A549 (cell line): Measurements from ENCODE around the gene CDKN3. TPM values are rescaled to one million over a fixed set of nuclear protein-coding genes. Genes with fewer than 3 reads are reported as not detected.

Experiments used
- ATAC-seq, 2 experiments: fragments of 200-7000 bp in 1 of 2; fragments of >200 bp in 1 of 2; cut with Nextera tagmentation in 1 of 2; cut with Tn5 transposase in 1 of 2; 3 replicates each; pipeline versions ENCODE4 v1.8.0 to v1.9.1; 2018 to 2020; ENCODE audit warnings: mild to moderate bottlenecking in 1 of 2, moderate library complexity in 1 of 2
- CTCF ChIA-PET: fragments of 300-600 bp; sonication (Branson Sonifier 250); formaldehyde crosslinking; extraction: SDS; loops from one replicate; lab custom pipeline; 2021; ENCODE audit warnings: antibody characterized with exemption, inconsistent platforms; lab: Yijun Ruan, JAX
- POLR2A ChIA-PET: fragments of 350-600 bp; formaldehyde crosslinking; extraction: SDS; loops from one replicate; lab custom pipeline; 2021; ENCODE audit warnings: antibody characterized with exemption, inconsistent platforms; lab: Yijun Ruan, JAX
- DNase-seq, 2 experiments: peaks; one replicate each; pipeline versions ENCODE4 v3.0.0 to v3.0.0-alpha.2; 2011 to 2016; ENCODE audit warnings: low read depth in 1 of 2, low spot score in 1 of 2
- FAIRE-seq: peaks from 2 replicates; lab custom pipeline; 2011; peaks lifted over from hg19 to GRCh38; lab: Jason Lieb, UNC
- H3K27ac ChIP-seq, 2 experiments: fragments of >200 bp; sonication (Bioruptor Twin); formaldehyde crosslinking; 3 replicates each; pipeline ENCODE4 v1.5.1; 2016 to 2017
- H3K4me1 ChIP-seq: fragments of >200 bp; sonication (Bioruptor Twin); formaldehyde crosslinking; 3 replicates; pipeline ENCODE4 v1.6.1; 2016
- H3K4me2 ChIP-seq: fragments of >200 bp; sonication (Bioruptor Twin); formaldehyde crosslinking; 3 replicates; pipeline ENCODE4 v1.6.1; 2016
- H3K4me3 ChIP-seq: fragments of >200 bp; sonication (Bioruptor Twin); formaldehyde crosslinking; 3 replicates; pipeline ENCODE4 v1.5.1; 2016
- H3K9me3 ChIP-seq: fragments of >200 bp; sonication (Bioruptor Twin); formaldehyde crosslinking; 3 replicates; pipeline ENCODE4 v1.6.1; 2016
- CEBPB ChIP-seq, 2 experiments: fragments of >200 bp in 1 of 2; sonication (Bioruptor Twin) in 1 of 2; formaldehyde crosslinking in 1 of 2; IDR thresholded peaks; 2 replicates each; pipeline ENCODE4 v1.6.1; 2012 to 2016
- CHD2 ChIP-seq: fragments of 150-350 bp; IDR thresholded peaks from 2 replicates; pipeline ENCODE4 v1.6.1; 2014; ENCODE audit warnings: low read length; ENCODE audit not compliant: partially characterized antibody
- FOSL2 ChIP-seq, 2 experiments: fragments of 450-650 bp in 1 of 2; fragments of >200 bp in 1 of 2; sonication (Bioruptor Twin) in 1 of 2; formaldehyde crosslinking; IDR thresholded peaks; 2 replicates each; pipeline versions ENCODE4 v1.5.0 to v1.6.1; 2016 to 2020; ENCODE audit warnings: mild to moderate bottlenecking in 1 of 2, moderate library complexity in 1 of 2
- FOXS1 ChIP-seq: fragments of 250-450 bp; sonication (Bioruptor Pico); IDR thresholded peaks from 2 replicates; pipeline ENCODE4 v1.5.0; 2020; ENCODE audit warnings: mild to moderate bottlenecking, moderate library complexity
- HEYL ChIP-seq: fragments of 250-450 bp; sonication (Bioruptor Pico); IDR thresholded peaks from 2 replicates; pipeline ENCODE4 v1.8.0; 2021; ENCODE audit warnings: mild to moderate bottlenecking, moderate library complexity
- HOXA7 ChIP-seq: fragments of 250-450 bp; sonication (Bioruptor Pico); IDR thresholded peaks from 2 replicates; pipeline ENCODE4 v1.5.0; 2020; ENCODE audit warnings: mild to moderate bottlenecking, moderate library complexity
- HOXB13 ChIP-seq: fragments of 250-450 bp; sonication (Bioruptor Pico); IDR thresholded peaks from 2 replicates; pipeline ENCODE4 v1.5.0; 2020; ENCODE audit warnings: low read depth, mild to moderate bottlenecking, moderate library complexity
- HOXB5 ChIP-seq: fragments of 250-450 bp; sonication (Bioruptor Pico); IDR thresholded peaks from 2 replicates; pipeline ENCODE4 v1.5.0; 2020; ENCODE audit warnings: mild to moderate bottlenecking, moderate library complexity
- JUNB ChIP-seq: fragments of >200 bp; sonication (Bioruptor Twin); formaldehyde crosslinking; IDR thresholded peaks from 2 replicates; pipeline ENCODE4 v1.6.1; 2016
- KDM1A ChIP-seq: fragments of 200-600 bp; sonication (generic); IDR thresholded peaks from 2 replicates; pipeline ENCODE4 v1.6.1; 2016; ENCODE audit warnings: low read depth, mild to moderate bottlenecking
- KDM5A ChIP-seq: fragments of 200-600 bp; sonication (generic); IDR thresholded peaks from 2 replicates; pipeline ENCODE4 v1.6.1; 2016; ENCODE audit warnings: antibody characterized with exemption, mild to moderate bottlenecking
- MAZ ChIP-seq: fragments of 150-350 bp; IDR thresholded peaks from 2 replicates; pipeline ENCODE4 v1.6.1; 2014; ENCODE audit warnings: antibody characterized with exemption, low read depth, low read length, borderline replicate concordance
- NFE2L2 ChIP-seq: fragments of 150-350 bp; conservative IDR thresholded peaks from 2 replicates; pipeline ENCODE4 v1.6.1; 2014; ENCODE audit warnings: low read length
- NR3C1 ChIP-seq: fragments of >200 bp; sonication (Bioruptor Twin); formaldehyde crosslinking; IDR thresholded peaks from 3 replicates; pipeline ENCODE4 v1.6.1; 2017
- PHF8 ChIP-seq: fragments of 200-600 bp; sonication (generic); IDR thresholded peaks from 2 replicates; pipeline ENCODE4 v1.6.1; 2016; ENCODE audit warnings: low read depth, mild to moderate bottlenecking, antibody characterized with exemption, moderate library complexity, borderline replicate concordance
- RARB ChIP-seq: fragments of 250-450 bp; sonication (Bioruptor Pico); IDR thresholded peaks from 2 replicates; pipeline ENCODE4 v1.8.0; 2021; ENCODE audit warnings: mild to moderate bottlenecking, moderate library complexity
- RCOR1 ChIP-seq: fragments of 150-350 bp; IDR thresholded peaks from 2 replicates; pipeline ENCODE4 v1.6.1; 2014; ENCODE audit warnings: antibody characterized with exemption, low read length, low read depth
- WGBS: methylation state at CpG from one replicate; pipeline ENCODE4 v1.1.6; 2017; ENCODE audit errors: missing lambda C conversion rate; 5-methylcytosine and 5-hydroxymethylcytosine counted together
- polyA plus RNA-seq, 4 experiments: library from polyadenylated mRNA; depleted of rRNA in 3 of 4; stranded (reverse); fragments of >200 nt; fragmentation: RNase III in 1 of 4; extraction: RNeasy Plus Mini Kit Qiagen cat#74134 plus additional on column Dnase treatment in 1 of 4; gene quantifications; 2 replicates in 3 of 4; 3 replicates in 1 of 4; pipeline ENCODE4 v1.2.3, GENCODE V29; 2011 to 2017
- TF ChIP-seq, protein P1 (sequence below): fragments of >200 bp; sonication (Bioruptor Twin); formaldehyde crosslinking; IDR thresholded peaks from 2 replicates; pipeline ENCODE4 v1.6.1; 2016
- TF ChIP-seq, protein P2 (sequence below): IDR thresholded peaks from 2 replicates; pipeline ENCODE4 v1.6.1; 2012
- TF ChIP-seq, protein P3 (sequence below): fragments of 200-600 bp; sonication (generic); IDR thresholded peaks from 2 replicates; pipeline ENCODE4 v1.6.1; 2016; ENCODE audit warnings: antibody characterized with exemption, mild to moderate bottlenecking, moderate library complexity
- TF ChIP-seq, protein P4 (sequence below): fragments of 250-450 bp; sonication (Bioruptor Pico); IDR thresholded peaks from 2 replicates; pipeline ENCODE4 v1.5.0; 2021; ENCODE audit warnings: mild to moderate bottlenecking, moderate library complexity, borderline replicate concordance

CDKN3 gene
- polyA plus RNA-seq, 2 of the 4 experiments (the other 2 are of a cell fraction): 67.4 to 154 TPM

DNA sequence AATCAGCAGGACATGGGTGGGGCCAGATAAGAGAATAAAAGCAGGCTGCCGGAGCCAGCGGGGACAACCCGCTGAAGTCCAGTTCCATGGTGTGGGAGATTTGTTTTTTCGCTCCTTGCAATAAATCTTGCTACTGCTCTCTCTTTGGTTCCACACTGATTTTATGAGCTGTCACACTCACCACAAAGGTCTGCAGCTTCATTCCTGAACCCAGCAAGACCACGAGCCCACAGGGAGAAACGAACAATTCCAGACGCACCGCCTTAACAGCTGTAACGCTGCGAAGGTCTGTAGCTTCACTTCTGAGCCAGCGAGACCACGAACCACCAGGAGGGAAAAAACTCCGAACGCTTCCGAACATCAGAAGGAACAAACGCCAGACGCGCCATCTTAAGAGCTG is 47.2 kb downstream of the CDKN3 start:
- POLR2A ChIA-PET: no interaction called here
- 95% methylated on average over 18 of the region's 18 CpGs for WGBS
- no peaks in the 10 kb centered on the region for H3K9me3 ChIP-seq
- peaks cover 38% of the 10 kb centered on the region for H3K4me1 ChIP-seq
- no peak overlapping the region for H3K27ac ChIP-seq
- H3K4me3 ChIP-seq: no peak overlapping the region
- no peak overlapping the region for H3K4me2 ChIP-seq
- DNase-seq (no peak), FAIRE-seq (no peak), ATAC-seq (no peak)
- CTCF ChIA-PET: interaction anchor here (0.6 to 1.3 kb wide), 5 partner anchors 9 to 330 kb away, joined by 3 to 5 read pairs (median 3); no protein-coding TSS in a partner anchor
- TF ChIP-seq RARB (CRISPR knock-in tag) (no peak), HOXB5 (CRISPR knock-in tag) (no peak), FOSL2 (IDR thresholded peaks at IDR 0.05) (no peak), FOSL2 (CRISPR knock-in tag; IDR thresholded peaks at IDR 0.05) (no peak), HOXB13 (CRISPR knock-in tag) (no peak), PHF8 (no peak), FOXS1 (CRISPR knock-in tag) (no peak), MAZ (no peak), HEYL (CRISPR knock-in tag) (no peak), KDM1A (no peak), NR3C1 (no peak), RCOR1 (no peak), JUNB (no peak), CEBPB (IDR thresholded peaks at IDR 0.05) (no peak), NFE2L2 (no peak)
- TF ChIP-seq, protein P1, sequence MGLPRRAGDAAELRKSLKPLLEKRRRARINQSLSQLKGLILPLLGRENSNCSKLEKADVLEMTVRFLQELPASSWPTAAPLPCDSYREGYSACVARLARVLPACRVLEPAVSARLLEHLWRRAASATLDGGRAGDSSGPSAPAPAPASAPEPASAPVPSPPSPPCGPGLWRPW: no peak
- TF ChIP-seq, protein P2, sequence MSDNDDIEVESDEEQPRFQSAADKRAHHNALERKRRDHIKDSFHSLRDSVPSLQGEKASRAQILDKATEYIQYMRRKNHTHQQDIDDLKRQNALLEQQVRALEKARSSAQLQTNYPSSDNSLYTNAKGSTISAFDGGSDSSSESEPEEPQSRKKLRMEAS: no peak
- TF ChIP-seq, protein P3, sequence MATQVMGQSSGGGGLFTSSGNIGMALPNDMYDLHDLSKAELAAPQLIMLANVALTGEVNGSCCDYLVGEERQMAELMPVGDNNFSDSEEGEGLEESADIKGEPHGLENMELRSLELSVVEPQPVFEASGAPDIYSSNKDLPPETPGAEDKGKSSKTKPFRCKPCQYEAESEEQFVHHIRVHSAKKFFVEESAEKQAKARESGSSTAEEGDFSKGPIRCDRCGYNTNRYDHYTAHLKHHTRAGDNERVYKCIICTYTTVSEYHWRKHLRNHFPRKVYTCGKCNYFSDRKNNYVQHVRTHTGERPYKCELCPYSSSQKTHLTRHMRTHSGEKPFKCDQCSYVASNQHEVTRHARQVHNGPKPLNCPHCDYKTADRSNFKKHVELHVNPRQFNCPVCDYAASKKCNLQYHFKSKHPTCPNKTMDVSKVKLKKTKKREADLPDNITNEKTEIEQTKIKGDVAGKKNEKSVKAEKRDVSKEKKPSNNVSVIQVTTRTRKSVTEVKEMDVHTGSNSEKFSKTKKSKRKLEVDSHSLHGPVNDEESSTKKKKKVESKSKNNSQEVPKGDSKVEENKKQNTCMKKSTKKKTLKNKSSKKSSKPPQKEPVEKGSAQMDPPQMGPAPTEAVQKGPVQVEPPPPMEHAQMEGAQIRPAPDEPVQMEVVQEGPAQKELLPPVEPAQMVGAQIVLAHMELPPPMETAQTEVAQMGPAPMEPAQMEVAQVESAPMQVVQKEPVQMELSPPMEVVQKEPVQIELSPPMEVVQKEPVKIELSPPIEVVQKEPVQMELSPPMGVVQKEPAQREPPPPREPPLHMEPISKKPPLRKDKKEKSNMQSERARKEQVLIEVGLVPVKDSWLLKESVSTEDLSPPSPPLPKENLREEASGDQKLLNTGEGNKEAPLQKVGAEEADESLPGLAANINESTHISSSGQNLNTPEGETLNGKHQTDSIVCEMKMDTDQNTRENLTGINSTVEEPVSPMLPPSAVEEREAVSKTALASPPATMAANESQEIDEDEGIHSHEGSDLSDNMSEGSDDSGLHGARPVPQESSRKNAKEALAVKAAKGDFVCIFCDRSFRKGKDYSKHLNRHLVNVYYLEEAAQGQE: no peak
- TF ChIP-seq, protein P4, sequence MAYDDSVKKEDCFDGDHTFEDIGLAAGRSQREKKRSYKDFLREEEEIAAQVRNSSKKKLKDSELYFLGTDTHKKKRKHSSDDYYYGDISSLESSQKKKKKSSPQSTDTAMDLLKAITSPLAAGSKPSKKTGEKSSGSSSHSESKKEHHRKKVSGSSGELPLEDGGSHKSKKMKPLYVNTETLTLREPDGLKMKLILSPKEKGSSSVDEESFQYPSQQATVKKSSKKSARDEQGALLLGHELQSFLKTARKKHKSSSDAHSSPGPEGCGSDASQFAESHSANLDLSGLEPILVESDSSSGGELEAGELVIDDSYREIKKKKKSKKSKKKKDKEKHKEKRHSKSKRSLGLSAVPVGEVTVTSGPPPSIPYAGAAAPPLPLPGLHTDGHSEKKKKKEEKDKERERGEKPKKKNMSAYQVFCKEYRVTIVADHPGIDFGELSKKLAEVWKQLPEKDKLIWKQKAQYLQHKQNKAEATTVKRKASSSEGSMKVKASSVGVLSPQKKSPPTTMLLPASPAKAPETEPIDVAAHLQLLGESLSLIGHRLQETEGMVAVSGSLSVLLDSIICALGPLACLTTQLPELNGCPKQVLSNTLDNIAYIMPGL (CRISPR knock-in tag): no peak

DNA sequence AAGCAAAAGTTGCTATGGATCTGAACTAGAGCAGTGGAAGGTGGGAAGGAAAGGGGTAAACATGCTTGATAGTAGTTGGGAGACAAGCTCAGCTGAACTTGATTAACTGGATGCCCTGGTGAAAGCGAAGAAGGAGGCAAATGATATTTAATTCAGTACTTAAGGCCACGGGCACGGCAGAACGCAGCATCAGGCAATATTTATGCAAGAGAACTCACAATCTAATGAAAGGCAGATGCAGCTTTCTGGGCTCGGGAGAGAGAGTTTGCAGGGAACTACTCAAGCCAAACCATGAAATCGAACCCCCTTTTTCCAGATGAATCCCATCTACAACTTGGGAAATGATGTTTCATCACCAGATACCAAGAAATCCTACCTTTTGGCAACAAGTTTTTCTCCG is 47.9 kb downstream of the CDKN3 start:
- ChIA-PET POLR2A (no interaction called here), CTCF (interaction anchor here (0.6 to 1.3 kb wide), 3 partner anchors 9 to 78 kb away, joined by 3 read pairs; no protein-coding TSS in a partner anchor)
- FAIRE-seq (no peak), ATAC-seq (no peak), DNase-seq (no peak)
- 71% methylated on average over 7 of the region's 7 CpGs for WGBS
- H3K4me2 ChIP-seq: no peak overlapping the region
- H3K4me3 ChIP-seq: no peak overlapping the region
- H3K4me1 ChIP-seq: peaks cover 31% of the 10 kb centered on the region
- TF ChIP-seq, protein P1: no peak
- TF ChIP-seq, protein P3: no peak
- TF ChIP-seq CHD2: no peak
- no peak for TF ChIP-seq HOXA7 (CRISPR knock-in tag)
- TF ChIP-seq KDM5A: no peak
- TF ChIP-seq RARB (CRISPR knock-in tag): no peak
- TF ChIP-seq, all 56 proteins: peak for 0
- Histone ChIP-seq H3K9me3 (no peaks in the 10 kb centered on the region), H3K27ac (no peak overlapping the region)
